HepG2 (cell line): Measurements from ENCODE around the gene SEC24B. TPM values are rescaled to one million over a fixed set of nuclear protein-coding genes. Genes with fewer than 3 reads are reported as not detected.
A peak's percentile ranks its signal among the peaks of the same experiment; 100 is the strongest.

Experiments used
- ATAC-seq: fragments of 200-7000 bp; cut with Tn5 transposase; 3 replicates; pipeline ENCODE4 v1.9.1; 2020; ENCODE audit warnings: mild to moderate bottlenecking, moderate library complexity
- BruUV-seq: library from RNA; stranded (reverse); fragments of 400-500 nt; replicated peaks from 2 replicates; lab custom pipeline; 2021; lab: Mats Ljungman, UMichigan
- CTCF ChIA-PET: fragments of 300-600 bp; formaldehyde crosslinking; extraction: SDS; loops from one replicate; lab custom pipeline; 2021; ENCODE audit warnings: low total read pairs, inconsistent platforms, low intra/inter-chr PET ratio; lab: Yijun Ruan, JAX
- POLR2A ChIA-PET: fragments of 350-600 bp; sonication (Branson Sonifier 250); formaldehyde crosslinking; loops from one replicate; lab custom pipeline; 2020; ENCODE audit warnings: antibody characterized with exemption, inconsistent platforms; lab: Yijun Ruan, JAX
- DNase-seq: peaks from one replicate; pipeline ENCODE4 v3.0.0-alpha.2; 2015; ENCODE audit warnings: low spot score
- FAIRE-seq: peaks from 3 replicates; lab custom pipeline; 2011; peaks lifted over from hg19 to GRCh38; lab: Jason Lieb, UNC
- H2AFZ ChIP-seq: one replicate; pipeline ENCODE4 v1.6.1; 2011; ENCODE audit warnings: low read length, inconsistent platforms
- H3K27ac ChIP-seq: fragments of 300-600 bp; 3 replicates; pipeline ENCODE4 v1.8.0; 2011; ENCODE audit warnings: mixed run types, mild to moderate bottlenecking, mixed read lengths, low read length, inconsistent platforms; ENCODE audit not compliant: insufficient read depth; ENCODE audit errors: extremely low read length
- H3K27me3 ChIP-seq, 2 experiments: fragments of 200-600 bp in 1 of 2; 2 replicates in 1 of 2; 3 replicates in 1 of 2; pipeline versions ENCODE4 v1.6.0 to v1.8.0; 2011; ENCODE audit warnings: low read length in 2 of 2, mild to moderate bottlenecking in 2 of 2, moderate library complexity in 2 of 2, inconsistent platforms in 1 of 2; ENCODE audit not compliant: insufficient read depth in 2 of 2, control insufficient read depth in 1 of 2
- H3K36me3 ChIP-seq, 2 experiments: fragments of 200-600 bp in 1 of 2; replicated peaks in 1 of 2; 2 replicates in 1 of 2; 3 replicates in 1 of 2; pipeline versions ENCODE4 v1.5.1 to v1.8.0; 2011; ENCODE audit warnings: low read length in 2 of 2, inconsistent platforms in 1 of 2; ENCODE audit not compliant: insufficient read depth in 2 of 2, control insufficient read depth in 1 of 2
- H3K4me1 ChIP-seq: 2 replicates; pipeline ENCODE4 v1.5.1; 2012; ENCODE audit warnings: low read length, inconsistent platforms; ENCODE audit not compliant: insufficient read depth
- H3K4me2 ChIP-seq: 2 replicates; pipeline ENCODE4 v1.6.0; 2011; ENCODE audit warnings: low read depth, low read length, inconsistent platforms
- H3K4me3 ChIP-seq, 3 experiments: fragments of 200-600 bp in 1 of 3; sonication (generic), shearing (Covaris generic) in 1 of 3; replicated peaks in 1 of 3; 2 replicates each; pipeline ENCODE4 v1.5.1; 2011 to 2016; ENCODE audit warnings: low read length in 3 of 3, inconsistent platforms in 2 of 3, low read depth in 2 of 3, mild to moderate bottlenecking in 2 of 3, control low read depth in 1 of 3, mixed read lengths in 1 of 3; ENCODE audit not compliant: insufficient read depth in 1 of 3
- H3K79me2 ChIP-seq: one replicate; pipeline ENCODE4 v1.6.1; 2011; ENCODE audit warnings: low read length, inconsistent platforms; ENCODE audit not compliant: insufficient read depth
- H3K9ac ChIP-seq: 2 replicates; pipeline ENCODE4 v1.6.0; 2011; ENCODE audit warnings: mild to moderate bottlenecking, low read depth, low read length, inconsistent platforms; ENCODE audit not compliant: insufficient read depth
- H3K9me3 ChIP-seq: 2 replicates; pipeline ENCODE4 v1.5.1; 2012; ENCODE audit warnings: mild to moderate bottlenecking, low read length
- H4K20me1 ChIP-seq: 2 replicates; pipeline ENCODE4 v1.6.0; 2011; ENCODE audit warnings: inconsistent platforms, mild to moderate bottlenecking, low read length, moderate library complexity; ENCODE audit not compliant: insufficient read depth
- FOXK2 ChIP-seq: fragments of 450-650 bp; IDR thresholded peaks from 2 replicates; pipeline ENCODE4 v1.6.1; 2016
- HNF4A ChIP-seq: sonication (generic); formaldehyde crosslinking; IDR thresholded peaks from 2 replicates; pipeline ENCODE4 v1.4.0; 2020; ENCODE audit warnings: missing genetic modification reagents
- HOXA7 ChIP-seq: sonication (generic); formaldehyde crosslinking; IDR thresholded peaks from 2 replicates; pipeline ENCODE4 v1.8.1; 2022; ENCODE audit warnings: mild to moderate bottlenecking, missing genetic modification reagents, moderate library complexity
- SMARCE1 ChIP-seq: fragments of 450-650 bp; IDR thresholded peaks from 2 replicates; pipeline ENCODE4 v1.6.1; 2017; ENCODE audit warnings: borderline replicate concordance
- TBX3 ChIP-seq: fragments of 450-650 bp; IDR thresholded peaks from 2 replicates; pipeline ENCODE4 v1.6.1; 2017; ENCODE audit warnings: antibody characterized with exemption, mild to moderate bottlenecking, inconsistent platforms, borderline replicate concordance
- TEAD3 ChIP-seq: optimal IDR thresholded peaks from 2 replicates; pipeline ENCODE3; 2016; ENCODE audit warnings: borderline replicate concordance
- ZBTB7A ChIP-seq: sonication (generic); formaldehyde crosslinking; IDR thresholded peaks from 2 replicates; pipeline ENCODE4 v1.8.0; 2022; ENCODE audit warnings: mild to moderate bottlenecking, missing genetic modification reagents
- ZFP36L1 ChIP-seq: sonication (generic); formaldehyde crosslinking; IDR thresholded peaks from 2 replicates; pipeline ENCODE4 v1.8.0; 2022; ENCODE audit warnings: mild to moderate bottlenecking, missing genetic modification reagents, moderate library complexity
- ZNF24 ChIP-seq: fragments of 450-650 bp; IDR thresholded peaks from 2 replicates; pipeline ENCODE4 v1.6.1; 2017; ENCODE audit warnings: antibody characterized with exemption, mild to moderate bottlenecking
- ZNF274 ChIP-seq: sonication (generic); formaldehyde crosslinking; IDR thresholded peaks from 2 replicates; pipeline ENCODE4 v1.5.1; 2020; ENCODE audit warnings: mild to moderate bottlenecking, missing genetic modification reagents
- ZNF335 ChIP-seq: sonication (generic); formaldehyde crosslinking; IDR thresholded peaks from 2 replicates; pipeline ENCODE4 v1.4.0; 2020; ENCODE audit warnings: missing genetic modification reagents
- ZNF33B ChIP-seq: sonication (generic); formaldehyde crosslinking; IDR thresholded peaks from 2 replicates; pipeline ENCODE4 v1.5.1; 2020; ENCODE audit warnings: mild to moderate bottlenecking, missing genetic modification reagents
- ZNF564 ChIP-seq: sonication (generic); formaldehyde crosslinking; IDR thresholded peaks from 2 replicates; pipeline ENCODE4 v1.8.1; 2023; ENCODE audit warnings: mild to moderate bottlenecking, missing genetic modification reagents
- ZNF7 ChIP-seq: IDR thresholded peaks from 2 replicates; pipeline ENCODE4 v1.6.1; 2016; ENCODE audit warnings: missing biosample characterization, missing genetic modification reagents
- ZNF850 ChIP-seq: sonication (generic); formaldehyde crosslinking; conservative IDR thresholded peaks from 2 replicates; pipeline ENCODE4 v1.9.0; 2021; ENCODE audit warnings: mild to moderate bottlenecking, missing genetic modification reagents
- WGBS: methylation state at CpG from one replicate; pipeline ENCODE4 v1.1.6; 2017; ENCODE audit warnings: low lambda C conversion rate; 5-methylcytosine and 5-hydroxymethylcytosine counted together
- in situ Hi-C: cut with HindIII; loops from 2 replicates; pipeline ENCODE4 v1.10.0; 2017; ENCODE audit warnings: low pct_unique_long_range_greater_than_20kb; ENCODE audit not compliant: extremely low pct_ligation_motif_present
- intact Hi-C: fragments of 100-400 bp; cut with micrococcal nuclease; formaldehyde crosslinking; loops from one replicate; pipeline ENCODE4 v1.10.0; 2022; ENCODE audit not compliant: unreplicated experiment
- polyA plus RNA-seq, 8 experiments: library from polyadenylated mRNA; depleted of rRNA in 3 of 8; stranded (reverse) in 7 of 8; unstranded in 1 of 8; fragments of >200 nt; fragmentation: Illumina TruSeq in 4 of 8; extraction: Trizol in 4 of 8; gene quantifications; 2 replicates each; pipeline versions ENCODE4 v1.2.1 to v1.2.3, GENCODE V29; 2011 to 2016; ENCODE audit warnings: low read depth in 4 of 8, missing spikeins in 1 of 8, mixed read lengths in 1 of 8; ENCODE audit not compliant: insufficient read depth in 1 of 8
- total RNA-seq, 5 experiments: library from RNA; depleted of rRNA; stranded (reverse); fragments of >200 nt; fragmentation: Illumina TruSeq; extraction: Trizol; gene quantifications; 2 replicates each; pipeline ENCODE4 v1.2.3, GENCODE V29; 2016; ENCODE audit warnings: low read depth in 1 of 5
- TF ChIP-seq, protein P1 (sequence below): sonication (generic); formaldehyde crosslinking; IDR thresholded peaks from 2 replicates; pipeline ENCODE4 v1.5.0; 2020; ENCODE audit warnings: mild to moderate bottlenecking, missing genetic modification reagents, borderline replicate concordance
- TF ChIP-seq, protein P2 (sequence below): sonication (generic); formaldehyde crosslinking; IDR thresholded peaks from 2 replicates; pipeline ENCODE4 v1.5.0; 2020; ENCODE audit warnings: mild to moderate bottlenecking, missing genetic modification reagents, borderline replicate concordance
- TF ChIP-seq, protein P3 (sequence below): sonication (generic); formaldehyde crosslinking; IDR thresholded peaks from 2 replicates; pipeline ENCODE4 v1.8.1; 2023; ENCODE audit warnings: mild to moderate bottlenecking, moderate library complexity, missing genetic modification reagents

SEC24B gene
- total and polyA plus RNA-seq, 2 of the 13 experiments (the other 11 are each of a cell fraction or from before 2014, with no cell fraction given) = 14.6 to 39.0 TPM

DNA sequence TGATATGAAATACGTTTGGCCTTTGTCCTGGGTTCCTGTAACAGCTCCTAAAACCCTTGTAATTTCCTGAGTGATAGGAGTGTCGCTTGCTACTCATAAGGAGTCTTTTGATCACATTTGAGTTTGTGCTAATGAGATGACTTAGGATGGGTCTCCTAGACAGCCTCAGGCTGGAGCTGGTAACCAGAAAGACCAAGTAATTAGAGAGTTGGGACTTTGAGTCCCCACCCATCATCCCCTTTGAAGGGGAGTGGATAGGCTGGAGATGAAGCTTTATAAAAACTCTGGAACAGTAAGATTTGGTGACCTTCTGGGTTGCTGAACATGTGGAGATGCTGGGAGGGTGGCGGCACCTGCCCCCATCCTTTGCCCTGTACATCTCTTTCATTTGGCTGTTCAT lies 2.9 kb downstream of the SEC24B start:
- peaks cover 39% of the 10 kb centered on the region for H4K20me1 ChIP-seq
- FAIRE-seq = no peak
- POLR2A ChIA-PET = no interaction called here

DNA sequence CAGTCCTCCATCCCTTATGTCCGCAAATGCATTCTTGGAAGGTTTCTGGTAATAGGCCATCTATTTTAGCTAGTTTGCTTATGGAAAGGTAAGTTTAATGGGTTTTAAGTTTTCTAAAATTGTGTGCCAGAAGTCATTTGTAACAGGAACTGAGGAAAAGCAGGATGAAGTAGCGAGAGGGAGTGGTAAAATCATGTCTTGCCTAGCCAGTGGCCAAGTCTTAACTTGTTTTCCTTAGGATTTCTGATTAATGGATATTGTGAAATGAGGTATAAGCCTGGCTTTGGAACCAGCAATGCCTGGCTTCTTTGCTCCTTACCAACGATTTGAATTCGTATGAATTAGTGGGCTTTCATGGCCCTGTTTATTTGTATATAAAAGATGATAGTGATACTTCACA lies 7.3 kb downstream of the SEC24B start:
- H4K20me1 ChIP-seq = peaks cover 51% of the 10 kb centered on the region
- no TSS peak for BruUV-seq
- H3K4me3 ChIP-seq = no peak overlapping the region
- H3K4me1 ChIP-seq = peaks cover 64% of the 10 kb centered on the region
- H3K79me2 ChIP-seq = peaks cover 93% of the 10 kb centered on the region
- ATAC-seq (no peak), FAIRE-seq (no peak), DNase-seq (no peak)
- H3K27me3 ChIP-seq = no peaks in the 10 kb centered on the region
- H3K9ac ChIP-seq = no peak overlapping the region
- intact Hi-C loops (no loop called here), in situ Hi-C loops (loop anchor here (25.0 kb wide), 1 partner anchor 746 kb away; the partner anchor contains the start of gene ELOVL6)
- H2AFZ ChIP-seq = no peak overlapping the region
- H3K27ac ChIP-seq = no peak overlapping the region
- CTCF ChIA-PET = no interaction called here
- peaks cover under 1% of the 10 kb centered on the region; the same call in 1 of the 2 replicates for H3K9me3 ChIP-seq
- POLR2A ChIA-PET = no interaction called here
- H3K36me3 ChIP-seq = peaks cover 0 to 7% of the 10 kb centered on the region in 2 experiments; a peak in 3 of 5 replicates
- 95% methylated on average over 4 of the region's 4 CpGs for WGBS
- no peak overlapping the region for H3K4me2 ChIP-seq
- TF ChIP-seq SMARCE1 (no peak), FOXK2 (no peak), ZBTB7A (CRISPR knock-in tag) (no peak), ZNF335 (CRISPR knock-in tag) (no peak), ZNF24 (no peak)
- TF ChIP-seq, protein P1, sequence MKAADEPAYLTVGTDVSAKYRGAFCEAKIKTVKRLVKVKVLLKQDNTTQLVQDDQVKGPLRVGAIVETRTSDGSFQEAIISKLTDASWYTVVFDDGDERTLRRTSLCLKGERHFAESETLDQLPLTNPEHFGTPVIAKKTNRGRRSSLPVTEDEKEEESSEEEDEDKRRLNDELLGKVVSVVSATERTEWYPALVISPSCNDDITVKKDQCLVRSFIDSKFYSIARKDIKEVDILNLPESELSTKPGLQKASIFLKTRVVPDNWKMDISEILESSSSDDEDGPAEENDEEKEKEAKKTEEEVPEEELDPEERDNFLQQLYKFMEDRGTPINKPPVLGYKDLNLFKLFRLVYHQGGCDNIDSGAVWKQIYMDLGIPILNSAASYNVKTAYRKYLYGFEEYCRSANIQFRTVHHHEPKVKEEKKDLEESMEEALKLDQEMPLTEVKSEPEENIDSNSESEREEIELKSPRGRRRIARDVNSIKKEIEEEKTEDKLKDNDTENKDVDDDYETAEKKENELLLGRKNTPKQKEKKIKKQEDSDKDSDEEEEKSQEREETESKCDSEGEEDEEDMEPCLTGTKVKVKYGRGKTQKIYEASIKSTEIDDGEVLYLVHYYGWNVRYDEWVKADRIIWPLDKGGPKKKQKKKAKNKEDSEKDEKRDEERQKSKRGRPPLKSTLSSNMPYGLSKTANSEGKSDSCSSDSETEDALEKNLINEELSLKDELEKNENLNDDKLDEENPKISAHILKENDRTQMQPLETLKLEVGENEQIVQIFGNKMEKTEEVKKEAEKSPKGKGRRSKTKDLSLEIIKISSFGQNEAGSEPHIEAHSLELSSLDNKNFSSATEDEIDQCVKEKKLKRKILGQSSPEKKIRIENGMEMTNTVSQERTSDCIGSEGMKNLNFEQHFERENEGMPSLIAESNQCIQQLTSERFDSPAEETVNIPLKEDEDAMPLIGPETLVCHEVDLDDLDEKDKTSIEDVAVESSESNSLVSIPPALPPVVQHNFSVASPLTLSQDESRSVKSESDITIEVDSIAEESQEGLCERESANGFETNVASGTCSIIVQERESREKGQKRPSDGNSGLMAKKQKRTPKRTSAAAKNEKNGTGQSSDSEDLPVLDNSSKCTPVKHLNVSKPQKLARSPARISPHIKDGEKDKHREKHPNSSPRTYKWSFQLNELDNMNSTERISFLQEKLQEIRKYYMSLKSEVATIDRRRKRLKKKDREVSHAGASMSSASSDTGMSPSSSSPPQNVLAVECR (CRISPR knock-in tag) = no peak
- TF ChIP-seq, protein P2, sequence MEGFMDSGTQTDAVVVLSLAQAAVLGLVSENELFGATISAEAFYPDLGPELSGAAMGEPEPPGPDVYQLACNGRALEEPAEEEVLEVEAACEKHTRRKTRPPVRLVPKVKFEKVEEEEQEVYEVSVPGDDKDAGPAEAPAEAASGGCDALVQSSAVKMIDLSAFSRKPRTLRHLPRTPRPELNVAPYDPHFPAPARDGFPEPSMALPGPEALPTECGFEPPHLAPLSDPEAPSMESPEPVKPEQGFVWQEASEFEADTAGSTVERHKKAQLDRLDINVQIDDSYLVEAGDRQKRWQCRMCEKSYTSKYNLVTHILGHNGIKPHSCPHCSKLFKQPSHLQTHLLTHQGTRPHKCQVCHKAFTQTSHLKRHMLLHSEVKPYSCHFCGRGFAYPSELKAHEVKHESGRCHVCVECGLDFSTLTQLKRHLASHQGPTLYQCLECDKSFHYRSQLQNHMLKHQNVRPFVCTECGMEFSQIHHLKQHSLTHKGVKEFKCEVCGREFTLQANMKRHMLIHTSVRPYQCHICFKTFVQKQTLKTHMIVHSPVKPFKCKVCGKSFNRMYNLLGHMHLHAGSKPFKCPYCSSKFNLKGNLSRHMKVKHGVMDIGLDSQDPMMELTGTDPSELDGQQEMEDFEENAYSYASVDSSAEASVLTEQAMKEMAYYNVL = no peak

More for the DNA sequence above, 2.9 kb downstream of the SEC24B start:
- Histone ChIP-seq H2AFZ (no peak overlapping the region), H3K9me3 (no peaks in the 10 kb centered on the region), H3K9ac (no peak overlapping the region), H3K4me1 (peaks cover 60% of the 10 kb centered on the region), H3K79me2 (peaks cover 78% of the 10 kb centered on the region), H3K36me3 (no peaks in the 10 kb centered on the region), H3K4me2 (0 out of 2 replicates have a peak overlapping the region, but pooled peaks have one; percentile 72), H3K27me3 (no peaks in the 10 kb centered on the region; a peak in 1 of 5 replicates), H3K4me3 (no peak overlapping the region), H3K27ac (no peak overlapping the region)
- no TSS peak for BruUV-seq
- intact Hi-C loops = loop anchor here (10.0 kb wide), 2 partner anchors 288 to 1078 kb away; no protein-coding TSS in a partner anchor
- CTCF ChIA-PET = no interaction called here
- DNase-seq (no peak), ATAC-seq (no peak)
- 91% methylated on average over 2 of the region's 3 CpGs for whole genome bisulfite sequencing
- TF ChIP-seq HOXA7 (CRISPR knock-in tag) (no peak), ZNF850 (CRISPR knock-in tag) (no peak), ZFP36L1 (CRISPR knock-in tag) (no peak), ZNF7 (no peak), TEAD3 (no peak), ZNF564 (no peak), ZNF274 (CRISPR knock-in tag) (no peak), TBX3 (no peak), ZNF33B (CRISPR knock-in tag) (no peak), HNF4A (CRISPR knock-in tag) (no peak)
- TF ChIP-seq, protein P3, sequence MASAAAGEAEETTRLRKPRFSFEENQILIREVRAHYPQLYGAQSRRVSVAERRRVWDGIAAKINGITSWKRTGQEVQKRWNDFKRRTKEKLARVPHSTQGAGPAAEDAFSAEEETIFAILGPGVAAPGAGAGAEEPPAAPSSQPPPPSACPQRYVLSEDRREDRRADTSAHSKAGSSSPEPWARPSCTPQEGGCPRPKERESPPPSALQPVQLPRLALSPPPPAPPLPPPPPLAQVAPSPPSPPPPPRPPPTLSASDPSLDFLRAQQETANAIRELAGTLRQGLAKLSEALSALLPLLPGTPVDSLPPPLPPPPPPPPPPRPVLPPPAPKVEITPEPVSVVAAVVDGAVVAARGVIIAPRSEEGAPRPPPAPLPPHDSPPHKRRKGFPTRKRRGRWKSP (CRISPR knock-in tag) = no peak
- in situ Hi-C loops = loop anchor here (25.0 kb wide), 1 partner anchor 751 kb away; the partner anchor contains the start of gene ELOVL6
